IMR-90 (cell line): ENCODE data around the gene PITRM1. TPM values are rescaled to one million over a fixed set of nuclear protein-coding genes. Genes with fewer than 3 reads are reported as not detected.

Experiments
- ATAC-seq: fragments of 200-7000 bp; cut with Tn5 transposase; 2 replicates; pipeline ENCODE4 v1.9.1; 2020; ENCODE audit warnings: low read depth, mild to moderate bottlenecking, moderate library complexity
- BruUV-seq: library from RNA; stranded (reverse); fragments of 400-500 nt; replicated peaks from 2 replicates; lab custom pipeline; 2021; lab: Mats Ljungman, UMichigan
- CTCF ChIA-PET: fragments of 300-600 bp; formaldehyde crosslinking; extraction: SDS; loops from one replicate; lab custom pipeline; 2021; ENCODE audit warnings: antibody characterized with exemption; lab: Yijun Ruan, JAX
- POLR2A ChIA-PET: fragments of 300-600 bp; sonication (Branson Sonifier 250); formaldehyde crosslinking; loops from one replicate; lab custom pipeline; 2022; ENCODE audit warnings: antibody characterized with exemption; ENCODE audit not compliant: unreplicated experiment; lab: Charles Lee
- DNase-seq: peaks from one replicate; pipeline ENCODE4 v3.0.0; 2013
- H2AFZ ChIP-seq: replicated peaks from 2 replicates; pipeline ENCODE3; 2013; ENCODE audit warnings: low read length, mild to moderate bottlenecking; ENCODE audit not compliant: poor library complexity
- H2AK5ac ChIP-seq: 2 replicates; pipeline ENCODE4 v1.6.1; 2013; ENCODE audit warnings: low read depth, low read length, inconsistent platforms
- H2AK9ac ChIP-seq: replicated peaks from 2 replicates; pipeline ENCODE3; 2013; ENCODE audit warnings: mild to moderate bottlenecking, low read depth, low read length, moderate library complexity; ENCODE audit not compliant: poor library complexity
- H2BK120ac ChIP-seq: 2 replicates; pipeline ENCODE4 v1.6.1; 2013; ENCODE audit warnings: low read depth, low read length, inconsistent platforms
- H2BK15ac ChIP-seq: 3 replicates; pipeline ENCODE4 v1.6.1; 2013; ENCODE audit warnings: low read depth, low read length, inconsistent platforms
- H2BK20ac ChIP-seq: 2 replicates; pipeline ENCODE4 v1.6.1; 2013; ENCODE audit warnings: low read depth, mild to moderate bottlenecking, inconsistent platforms, low read length, moderate library complexity
- H2BK5ac ChIP-seq: 2 replicates; pipeline ENCODE4 v1.6.1; 2013; ENCODE audit warnings: mild to moderate bottlenecking, low read depth, low read length, inconsistent platforms; ENCODE audit not compliant: poor library complexity, severe bottlenecking
- H3K14ac ChIP-seq: replicated peaks from 2 replicates; pipeline ENCODE4 v1.6.1; 2013; ENCODE audit warnings: low read depth, low read length, inconsistent platforms
- H3K18ac ChIP-seq: 2 replicates; pipeline ENCODE4 v1.6.1; 2013; ENCODE audit warnings: low read depth, low read length, control low read depth
- H3K23ac ChIP-seq: 2 replicates; pipeline ENCODE4 v1.6.1; 2013; ENCODE audit warnings: low read depth, low read length, inconsistent platforms
- H3K27ac ChIP-seq: 2 replicates; pipeline ENCODE4 v1.5.1; 2013; ENCODE audit warnings: mild to moderate bottlenecking, control low read depth, low read length; ENCODE audit not compliant: insufficient read depth
- H3K27me3 ChIP-seq: 2 replicates; pipeline ENCODE4 v1.6.1; 2013; ENCODE audit warnings: low read length; ENCODE audit not compliant: control insufficient read depth, insufficient read depth
- H3K36me3 ChIP-seq: 2 replicates; pipeline ENCODE4 v1.6.1; 2013; ENCODE audit warnings: low read length, mixed read lengths; ENCODE audit not compliant: control insufficient read depth, insufficient read depth
- H3K4ac ChIP-seq: 2 replicates; pipeline ENCODE4 v1.6.1; 2013; ENCODE audit warnings: low read depth, low read length, inconsistent platforms
- H3K4me1 ChIP-seq: 2 replicates; pipeline ENCODE4 v1.6.1; 2013; ENCODE audit warnings: low read length, mixed read lengths; ENCODE audit not compliant: control insufficient read depth, insufficient read depth
- H3K4me2 ChIP-seq: 2 replicates; pipeline ENCODE4 v1.6.1; 2013; ENCODE audit warnings: low read depth, mild to moderate bottlenecking, control low read depth, low read length, moderate library complexity
- H3K4me3 ChIP-seq: 2 replicates; pipeline ENCODE4 v1.5.1; 2013; ENCODE audit warnings: low read depth, mild to moderate bottlenecking, control low read depth, low read length, moderate library complexity; ENCODE audit not compliant: insufficient read depth
- H3K56ac ChIP-seq: 2 replicates; pipeline ENCODE4 v1.6.1; 2013; ENCODE audit warnings: low read length, inconsistent platforms; ENCODE audit not compliant: insufficient read depth; ENCODE audit errors: extremely low read depth
- H3K79me1 ChIP-seq, 2 experiments: 2 replicates each; pipeline ENCODE4 v1.6.1; 2013; ENCODE audit warnings: low read length in 2 of 2, inconsistent platforms in 1 of 2, low read depth in 1 of 2
- H3K9ac ChIP-seq: 2 replicates; pipeline ENCODE4 v1.6.1; 2013; ENCODE audit warnings: low read depth, low read length, control low read depth
- H3K9me1 ChIP-seq: 2 replicates; pipeline ENCODE4 v1.6.1; 2013; ENCODE audit warnings: low read length, inconsistent platforms; ENCODE audit not compliant: insufficient read depth
- H3K9me3 ChIP-seq: 2 replicates; pipeline ENCODE4 v1.6.1; 2013; ENCODE audit warnings: low read length; ENCODE audit not compliant: control insufficient read depth, insufficient read depth
- H4K20me1 ChIP-seq: 2 replicates; pipeline ENCODE4 v1.6.1; 2013; ENCODE audit warnings: low read length, inconsistent platforms; ENCODE audit not compliant: insufficient read depth
- H4K5ac ChIP-seq: 2 replicates; pipeline ENCODE4 v1.6.1; 2013; ENCODE audit warnings: mild to moderate bottlenecking, low read depth, low read length, control low read depth
- H4K8ac ChIP-seq, 2 experiments: 2 replicates each; pipeline ENCODE4 v1.6.1; 2013; ENCODE audit warnings: low read depth in 2 of 2, low read length in 2 of 2, control low read depth in 1 of 2, inconsistent platforms in 1 of 2
- H4K91ac ChIP-seq: 2 replicates; pipeline ENCODE4 v1.6.1; 2013; ENCODE audit warnings: low read depth, low read length, inconsistent platforms; ENCODE audit not compliant: insufficient read depth
- CEBPB ChIP-seq: IDR thresholded peaks from 2 replicates; pipeline ENCODE4 v1.6.1; 2012; ENCODE audit warnings: low read depth, low read length, improper control_type of control experiment
- MAFK ChIP-seq: IDR thresholded peaks from 2 replicates; pipeline ENCODE4 v1.6.1; 2012; ENCODE audit warnings: low read depth, low read length, improper control_type of control experiment
- WGBS, 2 experiments: methylation state at CpG; one replicate each; pipeline versions ENCODE4 v1.1.5 to v1.1.7; 2013; ENCODE audit warnings: missing lambda C conversion rate in 2 of 2; ENCODE audit not compliant: insufficient read length in 1 of 2; ENCODE audit errors: extremely low coverage in 2 of 2; 5-methylcytosine and 5-hydroxymethylcytosine counted together
- dilution Hi-C: fragments of 300-500 bp; cut with HindIII; formaldehyde crosslinking; loops from one replicate; pipeline ENCODE4 v1.14.3; 2018; ENCODE audit warnings: low sequenced_read_pairs; ENCODE audit not compliant: unreplicated experiment
- in situ Hi-C: fragments of 300-500 bp; cut with MboI; formaldehyde crosslinking; loops from 3 replicates; pipeline ENCODE4 v1.14.3; 2019; ENCODE audit warnings: low sequenced_read_pairs, inconsistent platforms, mixed read lengths
- intact Hi-C: fragments of 100-400 bp; cut with micrococcal nuclease; formaldehyde crosslinking; loops from 2 replicates; pipeline ENCODE4 v1.10.0; 2022
- polyA plus RNA-seq, 3 experiments: library from polyadenylated mRNA; depleted of rRNA; stranded (reverse); fragments of >200 nt; gene quantifications; 2 replicates each; pipeline ENCODE4 v1.2.3, GENCODE V29; 2012; ENCODE audit warnings: low replicate concordance in 1 of 3
- total RNA-seq: library from RNA; depleted of rRNA; stranded (reverse); fragments of >200 nt; gene quantifications from 2 replicates; pipeline ENCODE4 v1.2.3, GENCODE V29; 2012

Gene PITRM1
- total and polyA plus RNA-seq, 2 of the 4 experiments (the other 2 are of a cell fraction), result 97.1 to 124 TPM

- Histone ChIP-seq H3K27me3 (no peaks in the 10 kb centered on the region), H3K4me1 (no peaks in the 10 kb centered on the region), H3K9ac (no peak overlapping the region), H2AK5ac (no peak overlapping the region), H4K5ac (no peak overlapping the region), H3K36me3 (peaks cover 81% of the 10 kb centered on the region), H4K20me1 (peaks cover 25% of the 10 kb centered on the region), H2BK120ac (no peak overlapping the region), H3K56ac (no peak overlapping the region), H4K8ac (no peak overlapping the region), H2BK15ac (no peak overlapping the region), H2BK5ac (no peak overlapping the region), H3K14ac (no peak overlapping the region), H3K9me1 (peaks cover 11% of the 10 kb centered on the region), H3K4me3 (no peak overlapping the region), H3K23ac (no peak overlapping the region), H3K4me2 (no peak overlapping the region), H3K18ac (no peak overlapping the region), H2AFZ (no peak overlapping the region), H2BK20ac (no peak overlapping the region), H3K27ac (no peak overlapping the region), H3K79me1 (peaks cover 15 to 57% of the 10 kb centered on the region in 2 experiments), H4K91ac (no peak overlapping the region), H3K9me3 (no peaks in the 10 kb centered on the region), H3K4ac (no peak overlapping the region), H2AK9ac (no peak overlapping the region)
- no TSS peak for BruUV-seq
- intact Hi-C loops (no loop called here), in situ Hi-C loops (no loop called here), dilution Hi-C loops (no loop called here)
- WGBS, 2 experiments, result no CpG with 5 or more reads among the region's 4 CpGs
- ATAC-seq (no peak), DNase-seq (peak; percentile 65)
- no peak for TF ChIP-seq MAFK
- TF ChIP-seq CEBPB, result peak; percentile 83
- CTCF ChIA-PET, result no interaction called here
- POLR2A ChIA-PET, result no interaction called here
Measured at GRCh38 chr10:3131098-3131497, 41.5 kb downstream of the PITRM1 start.
